Measurements from ENCODE around the gene RGS7.

RGS7 gene

GRCh38 chr1:240970253-240970652, 386.8 kb downstream of the RGS7 start:
- DNase-seq: no peak

- DNase-seq: no peak
Measured at GRCh38 chr1:240968864-240969263, 388.1 kb downstream of the RGS7 start.

GRCh38 chr1:240967070-240967724, 389.8 kb downstream of the RGS7 start:
- DNase-seq: peak; percentile 20

GRCh38 chr1:240965581-240966091, 391.4 kb downstream of the RGS7 start:
- DNase-seq: no peak

- no peak for DNase-seq
Measured at GRCh38 chr1:240962086-240962485, 394.9 kb downstream of the RGS7 start.

GRCh38 chr1:240956424-240956823, 400.6 kb downstream of the RGS7 start:
- DNase-seq: no peak

GRCh38 chr1:240956020-240956419, 401.0 kb downstream of the RGS7 start:
- no peak for DNase-seq

- no peak for DNase-seq
Measured at GRCh38 chr1:240947438-240948224, 409.4 kb downstream of the RGS7 start.

GRCh38 chr1:240946926-240947325, 410.1 kb downstream of the RGS7 start:
- DNase-seq: peak; percentile 55

- DNase-seq: no peak
Measured at GRCh38 chr1:240942901-240943300, 414.1 kb downstream of the RGS7 start.

- no peak for DNase-seq
Measured at GRCh38 chr1:240941701-240942370, 415.2 kb downstream of the RGS7 start.

GRCh38 chr1:240936911-240937668, 419.9 kb downstream of the RGS7 start:
- DNase-seq: no peak

GRCh38 chr1:240935920-240936319, 421.1 kb downstream of the RGS7 start:
- no peak for DNase-seq

- DNase-seq: no peak
Measured at GRCh38 chr1:240931031-240931430, 426.0 kb downstream of the RGS7 start.

GRCh38 chr1:240928265-240928664, 428.7 kb downstream of the RGS7 start:
- no peak for DNase-seq

- no peak for DNase-seq
Measured at GRCh38 chr1:240927821-240928220, 429.2 kb downstream of the RGS7 start.

GRCh38 chr1:240925273-240925672, 431.7 kb downstream of the RGS7 start:
- no peak for DNase-seq

GRCh38 chr1:240917976-240918375, 439.0 kb downstream of the RGS7 start:
- DNase-seq: no peak

GRCh38 chr1:240914506-240914905, 442.5 kb downstream of the RGS7 start:
- DNase-seq: no peak

- no peak for DNase-seq
Measured at GRCh38 chr1:240912821-240913220, 444.2 kb downstream of the RGS7 start.

- DNase-seq: no peak
Measured at GRCh38 chr1:240909701-240910457, 447.1 kb downstream of the RGS7 start.

GRCh38 chr1:240906477-240906876, 450.5 kb downstream of the RGS7 start:
- peak; percentile 2 for DNase-seq
